ENCODE results near the gene GLRA2.

The GLRA2 gene

GRCh38 chrX:14591976-14592375, 62.6 kb downstream of the GLRA2 start:
- no peak for TF ChIP-seq CTCF (IDR thresholded peaks at IDR 0.05)

GRCh38 chrX:14594521-14594920, 65.2 kb downstream of the GLRA2 start:
- TF ChIP-seq CTCF (IDR thresholded peaks at IDR 0.05) = no peak

- no peak for TF ChIP-seq CTCF (IDR thresholded peaks at IDR 0.05)
Observed at GRCh38 chrX:14598330-14598729, 69.0 kb downstream of the GLRA2 start.

- TF ChIP-seq CTCF (IDR thresholded peaks at IDR 0.05) = no peak
Observed at GRCh38 chrX:14607446-14607985, 78.2 kb downstream of the GLRA2 start.

GRCh38 chrX:14616301-14616700, 87.0 kb downstream of the GLRA2 start:
- TF ChIP-seq CTCF (IDR thresholded peaks at IDR 0.05) = no peak

- TF ChIP-seq CTCF (IDR thresholded peaks at IDR 0.05) = no peak
Observed at GRCh38 chrX:14616836-14617235, 87.5 kb downstream of the GLRA2 start.

GRCh38 chrX:14618177-14618965, 89.0 kb downstream of the GLRA2 start:
- TF ChIP-seq CTCF (IDR thresholded peaks at IDR 0.05) = no peak

Measured in LNCAP (cell line).